IMR-90 (cell line): ENCODE data around the gene ZNF579. TPM values are rescaled to one million over a fixed set of nuclear protein-coding genes. Genes with fewer than 3 reads are reported as not detected.

Experiments
- ATAC-seq: fragments of 200-7000 bp; cut with Tn5 transposase; 2 replicates; pipeline ENCODE4 v1.9.1; 2020; ENCODE audit warnings: low read depth, mild to moderate bottlenecking, moderate library complexity
- BruUV-seq: library from RNA; stranded (reverse); fragments of 400-500 nt; replicated peaks from 2 replicates; lab custom pipeline; 2021; lab: Mats Ljungman, UMichigan
- CTCF ChIA-PET: fragments of 300-600 bp; formaldehyde crosslinking; extraction: SDS; loops from one replicate; lab custom pipeline; 2021; ENCODE audit warnings: antibody characterized with exemption; lab: Yijun Ruan, JAX
- POLR2A ChIA-PET: fragments of 300-600 bp; sonication (Branson Sonifier 250); formaldehyde crosslinking; loops from one replicate; lab custom pipeline; 2022; ENCODE audit warnings: antibody characterized with exemption; ENCODE audit not compliant: unreplicated experiment; lab: Charles Lee
- DNase-seq: peaks from one replicate; pipeline ENCODE4 v3.0.0; 2013
- H2AFZ ChIP-seq: replicated peaks from 2 replicates; pipeline ENCODE3; 2013; ENCODE audit warnings: low read length, mild to moderate bottlenecking; ENCODE audit not compliant: poor library complexity
- H2AK5ac ChIP-seq: 2 replicates; pipeline ENCODE4 v1.6.1; 2013; ENCODE audit warnings: low read depth, low read length, inconsistent platforms
- H2AK9ac ChIP-seq: replicated peaks from 2 replicates; pipeline ENCODE3; 2013; ENCODE audit warnings: mild to moderate bottlenecking, low read depth, low read length, moderate library complexity; ENCODE audit not compliant: poor library complexity
- H2BK120ac ChIP-seq: 2 replicates; pipeline ENCODE4 v1.6.1; 2013; ENCODE audit warnings: low read depth, low read length, inconsistent platforms
- H2BK15ac ChIP-seq: 3 replicates; pipeline ENCODE4 v1.6.1; 2013; ENCODE audit warnings: low read depth, low read length, inconsistent platforms
- H2BK20ac ChIP-seq: 2 replicates; pipeline ENCODE4 v1.6.1; 2013; ENCODE audit warnings: low read depth, mild to moderate bottlenecking, inconsistent platforms, low read length, moderate library complexity
- H2BK5ac ChIP-seq: 2 replicates; pipeline ENCODE4 v1.6.1; 2013; ENCODE audit warnings: mild to moderate bottlenecking, low read depth, low read length, inconsistent platforms; ENCODE audit not compliant: poor library complexity, severe bottlenecking
- H3K14ac ChIP-seq: replicated peaks from 2 replicates; pipeline ENCODE4 v1.6.1; 2013; ENCODE audit warnings: low read depth, low read length, inconsistent platforms
- H3K18ac ChIP-seq: 2 replicates; pipeline ENCODE4 v1.6.1; 2013; ENCODE audit warnings: low read depth, low read length, control low read depth
- H3K23ac ChIP-seq: 2 replicates; pipeline ENCODE4 v1.6.1; 2013; ENCODE audit warnings: low read depth, low read length, inconsistent platforms
- H3K27ac ChIP-seq: 2 replicates; pipeline ENCODE4 v1.5.1; 2013; ENCODE audit warnings: mild to moderate bottlenecking, control low read depth, low read length; ENCODE audit not compliant: insufficient read depth
- H3K27me3 ChIP-seq: 2 replicates; pipeline ENCODE4 v1.6.1; 2013; ENCODE audit warnings: low read length; ENCODE audit not compliant: control insufficient read depth, insufficient read depth
- H3K36me3 ChIP-seq: 2 replicates; pipeline ENCODE4 v1.6.1; 2013; ENCODE audit warnings: low read length, mixed read lengths; ENCODE audit not compliant: control insufficient read depth, insufficient read depth
- H3K4ac ChIP-seq: 2 replicates; pipeline ENCODE4 v1.6.1; 2013; ENCODE audit warnings: low read depth, low read length, inconsistent platforms
- H3K4me1 ChIP-seq: 2 replicates; pipeline ENCODE4 v1.6.1; 2013; ENCODE audit warnings: low read length, mixed read lengths; ENCODE audit not compliant: control insufficient read depth, insufficient read depth
- H3K4me2 ChIP-seq: 2 replicates; pipeline ENCODE4 v1.6.1; 2013; ENCODE audit warnings: low read depth, mild to moderate bottlenecking, control low read depth, low read length, moderate library complexity
- H3K4me3 ChIP-seq: 2 replicates; pipeline ENCODE4 v1.5.1; 2013; ENCODE audit warnings: low read depth, mild to moderate bottlenecking, control low read depth, low read length, moderate library complexity; ENCODE audit not compliant: insufficient read depth
- H3K56ac ChIP-seq: 2 replicates; pipeline ENCODE4 v1.6.1; 2013; ENCODE audit warnings: low read length, inconsistent platforms; ENCODE audit not compliant: insufficient read depth; ENCODE audit errors: extremely low read depth
- H3K79me1 ChIP-seq, 2 experiments: 2 replicates each; pipeline ENCODE4 v1.6.1; 2013; ENCODE audit warnings: low read length in 2 of 2, inconsistent platforms in 1 of 2, low read depth in 1 of 2
- H3K9ac ChIP-seq: 2 replicates; pipeline ENCODE4 v1.6.1; 2013; ENCODE audit warnings: low read depth, low read length, control low read depth
- H3K9me1 ChIP-seq: 2 replicates; pipeline ENCODE4 v1.6.1; 2013; ENCODE audit warnings: low read length, inconsistent platforms; ENCODE audit not compliant: insufficient read depth
- H3K9me3 ChIP-seq: 2 replicates; pipeline ENCODE4 v1.6.1; 2013; ENCODE audit warnings: low read length; ENCODE audit not compliant: control insufficient read depth, insufficient read depth
- H4K20me1 ChIP-seq: 2 replicates; pipeline ENCODE4 v1.6.1; 2013; ENCODE audit warnings: low read length, inconsistent platforms; ENCODE audit not compliant: insufficient read depth
- H4K5ac ChIP-seq: 2 replicates; pipeline ENCODE4 v1.6.1; 2013; ENCODE audit warnings: mild to moderate bottlenecking, low read depth, low read length, control low read depth
- H4K8ac ChIP-seq, 2 experiments: 2 replicates each; pipeline ENCODE4 v1.6.1; 2013; ENCODE audit warnings: low read depth in 2 of 2, low read length in 2 of 2, control low read depth in 1 of 2, inconsistent platforms in 1 of 2
- H4K91ac ChIP-seq: 2 replicates; pipeline ENCODE4 v1.6.1; 2013; ENCODE audit warnings: low read depth, low read length, inconsistent platforms; ENCODE audit not compliant: insufficient read depth
- CEBPB ChIP-seq: IDR thresholded peaks from 2 replicates; pipeline ENCODE4 v1.6.1; 2012; ENCODE audit warnings: low read depth, low read length, improper control_type of control experiment
- CHD1 ChIP-seq: IDR thresholded peaks from 2 replicates; pipeline ENCODE4 v1.6.1; 2012; ENCODE audit warnings: low read depth, low read length, improper control_type of control experiment
- MXI1 ChIP-seq: IDR thresholded peaks from 2 replicates; pipeline ENCODE4 v1.6.1; 2012; ENCODE audit warnings: low read depth, mild to moderate bottlenecking, low read length, moderate library complexity, borderline replicate concordance
- RAD21 ChIP-seq: IDR thresholded peaks from 2 replicates; pipeline ENCODE4 v1.6.1; 2012; ENCODE audit warnings: low read length, improper control_type of control experiment
- RCOR1 ChIP-seq: IDR thresholded peaks from 2 replicates; pipeline ENCODE4 v1.6.1; 2012; ENCODE audit warnings: mild to moderate bottlenecking, low read length, improper control_type of control experiment; ENCODE audit not compliant: insufficient replicate concordance
- RFX5 ChIP-seq: IDR thresholded peaks from 2 replicates; pipeline ENCODE4 v1.8.0; 2012; ENCODE audit warnings: low read depth, mild to moderate bottlenecking, low read length, moderate library complexity
- SMC3 ChIP-seq: fragments of 150-350 bp; IDR thresholded peaks from 2 replicates; pipeline ENCODE4 v1.6.1; 2016; ENCODE audit warnings: low read depth, mild to moderate bottlenecking, antibody characterized with exemption, low read length, moderate library complexity
- WGBS, 2 experiments: methylation state at CpG; one replicate each; pipeline versions ENCODE4 v1.1.5 to v1.1.7; 2013; ENCODE audit warnings: missing lambda C conversion rate in 2 of 2; ENCODE audit not compliant: insufficient read length in 1 of 2; ENCODE audit errors: extremely low coverage in 2 of 2; 5-methylcytosine and 5-hydroxymethylcytosine counted together
- dilution Hi-C: fragments of 300-500 bp; cut with HindIII; formaldehyde crosslinking; loops from one replicate; pipeline ENCODE4 v1.14.3; 2018; ENCODE audit warnings: low sequenced_read_pairs; ENCODE audit not compliant: unreplicated experiment
- in situ Hi-C: fragments of 300-500 bp; cut with MboI; formaldehyde crosslinking; loops from 3 replicates; pipeline ENCODE4 v1.14.3; 2019; ENCODE audit warnings: low sequenced_read_pairs, inconsistent platforms, mixed read lengths
- intact Hi-C: fragments of 100-400 bp; cut with micrococcal nuclease; formaldehyde crosslinking; loops from 2 replicates; pipeline ENCODE4 v1.10.0; 2022
- polyA plus RNA-seq, 3 experiments: library from polyadenylated mRNA; depleted of rRNA; stranded (reverse); fragments of >200 nt; gene quantifications; 2 replicates each; pipeline ENCODE4 v1.2.3, GENCODE V29; 2012; ENCODE audit warnings: low replicate concordance in 1 of 3
- total RNA-seq: library from RNA; depleted of rRNA; stranded (reverse); fragments of >200 nt; gene quantifications from 2 replicates; pipeline ENCODE4 v1.2.3, GENCODE V29; 2012
- TF ChIP-seq, protein P1 (sequence below): conservative IDR thresholded peaks from 2 replicates; pipeline ENCODE4 v1.5.1; 2012; ENCODE audit warnings: mild to moderate bottlenecking, low read depth, low read length, improper control_type of control experiment

ZNF579 gene
- total and polyA plus RNA-seq, 2 of the 4 experiments (the other 2 are of a cell fraction) = 0.54 to 9.0 TPM

DNA sequence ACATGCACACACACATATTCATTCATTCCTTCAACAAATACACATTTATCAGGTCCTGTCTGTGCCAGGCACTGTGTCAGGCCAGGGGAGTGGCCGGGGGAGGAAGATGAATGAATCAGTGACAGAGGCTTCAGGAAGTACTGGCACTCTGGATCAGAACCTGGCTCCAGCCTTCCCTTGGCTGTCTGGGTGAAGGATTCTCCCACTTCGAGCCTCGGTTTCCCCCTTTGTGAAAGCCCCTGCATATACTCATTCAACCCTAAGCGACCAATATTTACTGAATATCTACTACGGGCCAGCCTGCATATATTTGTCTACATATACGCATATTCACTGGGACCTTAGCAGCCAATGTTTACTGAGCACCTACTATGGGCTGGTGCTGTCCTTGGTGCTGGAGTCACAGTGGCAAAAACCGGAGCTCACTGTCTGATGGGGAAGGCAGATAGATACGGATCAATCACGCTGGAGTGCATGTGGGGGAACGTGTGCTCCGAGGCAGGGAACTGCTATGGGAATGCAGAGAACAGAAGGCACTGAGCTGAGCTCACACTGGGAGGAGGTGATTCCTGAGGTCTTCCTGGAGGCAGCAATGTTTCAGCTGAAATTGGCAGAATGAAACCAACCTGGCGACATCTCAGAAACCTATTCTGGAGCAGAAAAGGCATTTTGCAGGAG lies 636 bp upstream of the ZNF579 start:
- Histone ChIP-seq H3K79me1 (peaks cover 4 to 26% of the 10 kb centered on the region in 2 experiments; a peak in 3 of 4 replicates), H2AK5ac (peak overlapping the region; percentile 54; the same call in 1 of the 2 replicates), H3K56ac (peak overlapping the region; percentile 28; the same call in 1 of the 2 replicates), H3K9me1 (peaks cover 10% of the 10 kb centered on the region), H3K27me3 (no peaks in the 10 kb centered on the region), H2BK15ac (no peak overlapping the region; the same call in 2 of the 3 replicates), H3K14ac (peak overlapping the region; percentile 85), H2AK9ac (peak overlapping the region; percentile 91), H2BK20ac (no peak overlapping the region), H3K23ac (peak overlapping the region; percentile 54; the same call in 1 of the 2 replicates), H3K4ac (peak overlapping the region; percentile 80), H3K9me3 (no peaks in the 10 kb centered on the region), H4K20me1 (no peaks in the 10 kb centered on the region; the same call in 1 of the 2 replicates), H3K4me3 (peak overlapping the region; percentile 87), H2AFZ (peak overlapping the region; percentile 96), H4K8ac (peak overlapping the region; percentile 97 to 100), H3K27ac (peak overlapping the region; percentile 87), H3K9ac (peak overlapping the region; percentile 72), H3K4me1 (peaks cover 9% of the 10 kb centered on the region), H4K91ac (peak overlapping the region; percentile 64), H3K36me3 (peaks cover 14% of the 10 kb centered on the region), H4K5ac (peak overlapping the region; percentile 88), H3K18ac (no peak overlapping the region; the same call in 1 of the 2 replicates), H2BK120ac (0 out of 2 replicates have a peak overlapping the region, but pooled peaks have one; percentile 41), H2BK5ac (peak overlapping the region; percentile 61), H3K4me2 (peak overlapping the region; percentile 78)
- no peak for TF ChIP-seq SMC3
- TF ChIP-seq, protein P1, sequence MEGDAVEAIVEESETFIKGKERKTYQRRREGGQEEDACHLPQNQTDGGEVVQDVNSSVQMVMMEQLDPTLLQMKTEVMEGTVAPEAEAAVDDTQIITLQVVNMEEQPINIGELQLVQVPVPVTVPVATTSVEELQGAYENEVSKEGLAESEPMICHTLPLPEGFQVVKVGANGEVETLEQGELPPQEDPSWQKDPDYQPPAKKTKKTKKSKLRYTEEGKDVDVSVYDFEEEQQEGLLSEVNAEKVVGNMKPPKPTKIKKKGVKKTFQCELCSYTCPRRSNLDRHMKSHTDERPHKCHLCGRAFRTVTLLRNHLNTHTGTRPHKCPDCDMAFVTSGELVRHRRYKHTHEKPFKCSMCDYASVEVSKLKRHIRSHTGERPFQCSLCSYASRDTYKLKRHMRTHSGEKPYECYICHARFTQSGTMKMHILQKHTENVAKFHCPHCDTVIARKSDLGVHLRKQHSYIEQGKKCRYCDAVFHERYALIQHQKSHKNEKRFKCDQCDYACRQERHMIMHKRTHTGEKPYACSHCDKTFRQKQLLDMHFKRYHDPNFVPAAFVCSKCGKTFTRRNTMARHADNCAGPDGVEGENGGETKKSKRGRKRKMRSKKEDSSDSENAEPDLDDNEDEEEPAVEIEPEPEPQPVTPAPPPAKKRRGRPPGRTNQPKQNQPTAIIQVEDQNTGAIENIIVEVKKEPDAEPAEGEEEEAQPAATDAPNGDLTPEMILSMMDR = no peak
- TF ChIP-seq MXI1 = no peak
- no peak for TF ChIP-seq RFX5
- TF ChIP-seq RAD21 = no peak
- TF ChIP-seq CHD1 = no peak
- no peak for TF ChIP-seq RCOR1
- TF ChIP-seq CEBPB = no peak
- dilution Hi-C loops (no loop called here), in situ Hi-C loops (no loop called here), intact Hi-C loops (loop anchor here (2.0 kb wide), 2 partner anchors 28 to 64 kb away; no protein-coding TSS in a partner anchor)
- CTCF ChIA-PET = no interaction called here
- no TSS peak for BruUV-seq
- 45% methylated on average over 6 of the region's 12 CpGs; no CpG with 5 or more reads in 1 of the 2 experiments for WGBS, 2 experiments
- ATAC-seq (no peak), DNase-seq (no peak)
- POLR2A ChIA-PET = interaction anchor here (1.3 kb wide), 1 partner anchor 19 kb away, joined by 8 read pairs; the partner anchor contains the start of genes FIZ1 and ZNF524
